NCI-H128 (cell line): ENCODE measurements around the gene CD151.

ENCODE experiments used
- DNase-seq: peaks from one replicate; lab custom pipeline; 2025; ENCODE audit not compliant: unreplicated experiment; lab: John Stamatoyannopoulos, UW

CD151 gene

GRCh38 chr11:796565-797295 is 36.0 kb upstream of the CD151 start:
- DNase-seq: no peak

DNA sequence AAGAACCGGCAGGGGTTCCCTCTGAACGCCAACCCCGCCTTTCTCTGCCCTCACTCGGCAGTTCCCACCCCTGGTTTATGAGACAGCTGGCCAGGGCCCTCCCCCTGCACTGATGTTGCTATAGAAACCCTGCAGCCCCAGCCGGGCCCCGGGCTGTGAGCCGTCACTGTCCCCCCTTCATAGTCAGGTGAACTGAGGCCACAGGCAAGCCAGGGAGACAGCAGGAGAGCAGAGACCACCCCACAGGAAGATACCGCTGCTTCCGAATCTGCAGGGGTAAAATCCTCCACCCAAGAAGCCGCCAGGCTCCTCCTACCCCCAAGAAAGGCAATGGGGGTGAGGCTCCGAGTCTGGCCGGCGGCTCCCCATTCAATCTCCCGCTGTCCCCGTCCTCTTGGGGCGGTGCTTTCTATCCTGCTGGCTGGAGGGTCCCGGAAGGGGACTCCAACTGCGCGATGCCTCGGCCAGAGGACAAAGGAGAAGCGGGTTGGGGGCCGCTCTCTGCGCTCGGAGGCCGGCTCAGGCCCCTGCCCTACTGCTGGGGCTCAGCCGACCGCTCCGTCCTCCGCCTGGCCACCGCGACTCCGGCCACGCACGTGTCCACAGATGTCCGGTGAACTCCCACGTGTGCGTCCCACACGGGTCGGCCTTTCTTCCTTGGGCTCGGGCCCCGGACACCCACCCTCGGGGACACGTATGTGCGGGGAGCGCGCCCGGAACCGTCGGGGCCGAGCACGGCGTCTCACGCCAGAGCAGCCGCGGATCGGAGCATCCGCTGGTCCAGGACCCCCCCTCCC is 35.3 kb upstream of the CD151 start:
- DNase-seq: peak; percentile 63

DNA sequence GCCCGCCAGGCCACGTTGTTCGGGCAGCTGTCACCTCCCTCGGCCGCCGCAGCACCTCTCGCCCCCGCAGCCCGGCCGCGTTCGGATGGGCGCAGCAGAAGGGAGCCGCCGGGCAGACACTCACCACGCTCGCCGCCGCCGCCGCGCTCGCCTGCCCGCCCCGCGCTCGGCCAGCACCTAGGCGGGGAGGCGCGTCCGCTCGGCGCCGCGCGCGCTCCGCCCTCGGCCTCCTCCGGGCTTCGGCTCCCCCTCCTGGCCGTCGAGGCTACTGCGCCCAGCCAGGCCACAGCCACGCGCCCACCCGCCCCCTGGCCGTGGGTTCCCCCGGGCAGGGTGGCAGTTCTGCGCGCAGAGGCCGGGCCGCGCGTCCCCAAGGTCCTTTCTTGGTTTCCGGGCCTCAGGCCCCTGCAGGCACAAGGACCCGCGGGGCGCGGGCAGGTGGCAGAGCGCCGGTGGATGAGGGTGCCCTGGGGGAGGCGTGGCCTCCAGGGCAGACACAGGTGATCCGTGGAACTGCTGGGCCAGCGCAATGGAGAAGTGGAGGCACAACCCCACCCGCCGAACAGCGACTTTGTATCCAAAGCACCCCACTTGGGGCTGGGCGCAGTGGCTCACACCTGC is 34.5 kb upstream of the CD151 start, which contains the start of gene SLC25A22:
TSS of gene SLC25A22 (minus strand) at position 189 of the 621 bp plus-strand sequence. CDS start 3,275 bp downstream, outside the sequence.
- DNase-seq: peak; percentile 66

GRCh38 chr11:799641-800316 is 33.0 kb upstream of the CD151 start:
- DNase-seq: no peak

DNA sequence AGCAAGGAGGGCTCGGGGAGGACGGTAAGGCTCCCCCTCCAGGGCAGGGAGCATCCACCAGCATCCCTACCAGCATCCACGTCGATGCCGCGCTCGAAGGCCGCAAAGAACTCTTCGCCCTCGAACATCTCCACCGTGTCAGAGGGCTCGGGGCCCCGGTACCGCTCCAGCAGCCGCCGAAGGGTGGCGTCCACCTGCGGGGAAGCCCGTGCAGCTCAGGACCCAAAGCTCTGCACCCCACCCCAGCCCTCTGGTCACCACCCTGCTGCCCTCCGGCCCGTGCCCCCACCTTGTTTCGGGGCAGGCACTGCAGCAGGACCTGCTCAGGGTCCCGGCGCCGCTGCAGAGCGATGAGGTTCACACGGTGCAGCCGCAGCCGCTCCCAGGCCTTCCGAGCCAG is 32.3 kb upstream of the CD151 start:
- no peak for DNase-seq

DNA sequence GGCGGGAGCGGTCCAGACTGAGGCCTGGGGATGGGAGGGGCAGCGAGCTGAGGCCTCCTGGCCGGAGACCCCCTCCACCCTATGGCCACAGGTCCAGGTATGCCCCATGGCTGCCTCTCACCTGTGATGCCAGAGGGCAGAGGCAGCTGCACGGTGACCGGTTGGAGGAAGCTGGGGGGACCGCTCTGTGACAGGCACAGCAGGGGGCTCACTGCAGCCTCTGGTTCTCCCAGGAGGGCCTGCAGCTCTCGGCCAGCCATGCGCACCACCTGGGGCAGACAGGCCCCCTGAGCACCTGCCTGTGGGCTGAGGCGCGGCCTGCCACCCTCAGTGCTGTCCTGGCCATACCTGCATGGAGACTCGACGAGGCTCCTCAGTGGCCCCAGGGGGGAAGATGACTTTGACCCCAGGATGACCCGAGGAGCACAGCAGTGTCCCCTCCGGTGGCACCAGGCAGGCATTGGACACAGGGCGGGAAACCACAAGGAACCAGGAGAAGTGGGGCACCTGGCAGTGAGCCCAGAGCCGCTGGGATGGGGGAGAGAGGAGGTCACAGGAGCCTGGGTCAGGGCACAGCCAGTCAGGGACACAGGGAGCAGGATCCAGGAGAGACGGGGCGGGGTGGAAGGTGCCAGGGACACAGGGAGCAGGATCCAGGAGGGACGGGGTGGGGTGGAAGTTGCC is 31.5 kb upstream of the CD151 start:
- no peak for DNase-seq

GRCh38 chr11:802018-802617 is 30.6 kb upstream of the CD151 start:
- no peak for DNase-seq

DNA sequence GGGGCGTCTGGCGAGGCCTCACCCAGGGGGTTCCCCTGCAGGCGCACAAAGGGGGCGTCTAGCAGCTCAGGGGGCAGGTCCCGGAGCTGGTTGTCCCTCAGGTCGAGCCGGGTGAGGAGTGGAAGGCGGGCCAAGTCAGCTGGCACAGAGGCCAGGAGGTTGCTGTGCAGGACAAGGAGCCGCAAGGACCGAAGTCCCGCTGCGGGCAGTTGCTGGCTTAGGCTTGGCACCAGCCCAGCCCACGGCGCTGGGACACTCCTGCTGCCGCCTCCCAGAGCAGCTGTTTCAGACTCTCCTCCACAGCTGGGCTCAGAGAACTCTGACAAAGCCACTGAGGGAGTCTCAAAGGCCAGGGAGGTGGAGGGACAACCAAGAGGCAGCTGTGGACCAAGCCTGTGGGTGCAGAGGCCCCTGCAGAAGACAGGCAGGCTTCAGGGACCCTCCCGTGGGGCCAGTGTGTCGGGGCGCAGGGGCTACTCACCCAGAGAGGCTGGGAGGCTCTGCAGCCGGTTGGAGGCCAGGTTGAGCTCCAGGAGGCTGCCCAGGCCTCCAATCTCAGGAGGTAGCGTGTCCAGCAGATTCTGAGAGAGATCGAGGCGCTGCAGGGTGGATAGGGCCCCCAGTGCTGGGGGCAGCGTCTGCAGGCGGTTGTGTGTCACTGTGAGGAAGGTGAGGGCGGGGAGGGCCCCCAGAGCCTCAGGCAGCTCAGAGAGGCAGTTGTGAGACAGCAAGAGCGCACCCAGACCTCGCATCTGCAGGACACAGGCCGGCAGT is 29.9 kb upstream of the CD151 start:
- DNase-seq: no peak

DNA sequence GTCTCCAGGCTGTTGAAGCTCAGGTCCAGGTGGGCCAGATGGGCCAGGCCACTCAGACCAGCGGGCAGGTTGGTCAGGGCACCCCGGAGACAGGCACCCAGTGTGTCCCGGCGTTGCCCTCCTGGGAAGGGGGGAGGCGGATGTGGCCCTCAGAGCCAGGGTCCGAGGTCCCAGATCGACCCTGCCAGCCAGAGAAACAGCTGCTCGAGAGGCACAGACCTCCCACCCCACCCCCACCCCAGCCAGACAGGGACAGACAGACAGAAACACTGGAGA is 29.3 kb upstream of the CD151 start:
- DNase-seq: no peak

- DNase-seq: peak; percentile 51
These were observed 28.8 kb upstream of the CD151 start for GRCh38 chr11:803770-804598.

DNA sequence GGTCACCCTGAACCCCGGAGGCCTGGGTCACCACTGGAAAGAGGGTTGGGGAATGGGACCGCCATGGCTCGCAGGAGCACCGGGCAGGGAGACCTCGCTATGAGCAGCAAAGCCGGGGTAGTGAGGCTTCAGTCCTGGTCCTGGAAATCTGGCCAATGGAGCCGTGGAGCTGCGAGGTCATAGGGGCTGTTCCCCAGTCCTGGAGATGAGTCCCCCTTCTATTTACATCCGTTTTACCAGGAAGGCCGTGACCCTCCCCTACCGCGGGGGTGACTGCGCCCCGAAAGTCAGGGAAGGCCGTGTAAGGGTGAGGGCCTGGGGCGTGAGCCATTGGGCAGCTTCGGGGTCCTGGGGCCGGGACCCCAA is 28.2 kb upstream of the CD151 start:
- no peak for DNase-seq

DNA sequence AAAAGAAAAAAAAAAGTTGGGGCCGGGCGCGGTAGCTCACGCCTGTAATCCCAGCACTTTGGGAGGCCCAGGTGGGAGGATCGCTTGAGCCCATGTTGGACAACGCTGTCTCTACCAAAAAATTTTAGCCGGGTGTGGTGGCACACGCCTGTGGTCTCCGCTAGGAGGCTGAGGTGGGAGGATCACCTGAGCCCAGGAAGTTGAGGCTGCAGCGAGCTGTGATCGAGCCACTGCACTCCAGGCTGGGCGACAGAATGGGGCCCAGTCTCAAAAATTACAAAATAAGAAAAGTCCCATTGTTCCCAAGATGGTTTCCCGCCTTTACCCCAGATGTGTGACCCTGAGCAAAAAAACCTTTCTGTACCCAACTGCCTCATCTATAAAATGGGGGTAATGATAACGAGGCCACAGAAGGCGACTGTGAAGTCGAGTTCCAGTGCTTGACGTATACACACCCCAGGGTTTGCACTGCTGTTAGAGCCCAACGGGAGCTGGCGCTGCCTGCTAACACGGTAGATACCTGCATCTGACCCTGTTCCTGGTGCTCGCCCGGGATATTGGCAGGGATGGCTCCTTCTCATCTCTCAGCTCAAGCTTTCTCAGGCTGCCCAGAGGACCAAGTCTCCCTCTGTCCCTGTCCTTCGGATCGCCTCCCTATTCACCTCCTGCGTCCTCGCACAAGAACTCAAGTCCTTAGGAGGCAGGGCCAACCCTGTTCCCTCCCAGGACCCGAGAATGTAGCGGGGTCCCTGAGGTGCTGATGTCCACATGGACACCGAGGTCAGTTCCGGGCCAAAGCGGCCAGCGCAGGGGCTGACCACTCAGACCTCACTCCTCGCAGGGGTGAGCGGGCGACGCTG is 24.1 kb upstream of the CD151 start:
- DNase-seq: no peak

DNA sequence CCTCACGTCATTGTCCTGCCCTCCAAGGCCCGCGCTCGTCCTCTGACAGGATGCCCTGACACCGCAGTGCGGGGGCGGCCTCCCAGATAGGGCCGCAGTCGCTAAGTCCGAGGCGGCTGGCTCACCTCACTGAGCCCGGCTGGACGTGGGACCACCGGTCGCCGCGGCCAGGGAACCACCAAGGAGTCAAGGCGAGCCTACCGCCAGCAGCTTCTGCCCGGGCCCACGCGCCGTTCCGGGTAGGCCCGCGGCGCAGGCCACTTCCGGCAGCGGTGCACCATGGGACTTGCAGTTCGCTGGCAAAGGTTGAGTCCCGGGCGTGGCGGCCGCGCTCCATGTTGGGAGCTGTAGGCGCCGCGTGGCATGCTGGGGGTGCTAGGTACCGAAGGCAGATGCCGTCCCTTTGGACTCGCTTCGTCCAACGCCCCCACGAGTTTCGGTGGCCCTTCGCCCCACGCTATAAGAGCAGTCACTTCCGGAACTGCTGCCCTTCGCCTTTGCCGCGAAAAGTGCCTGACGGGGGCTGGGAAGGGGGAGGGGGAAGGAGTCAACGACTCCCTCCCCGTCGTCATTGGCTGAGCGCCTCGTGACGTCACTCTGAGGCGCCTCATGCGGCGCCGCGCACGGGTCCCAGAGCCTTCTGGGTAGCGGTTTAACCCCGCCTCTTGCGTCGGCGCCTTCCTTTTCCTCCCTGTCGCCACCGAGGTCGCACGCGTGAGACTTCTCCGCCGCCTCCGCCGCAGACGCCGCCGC is 23.3 kb upstream of the CD151 start, which contains the start of gene RPLP2:
TSS of gene RPLP2 (plus strand) at position 681 of the 753 bp plus-strand sequence. CDS start 268 bp downstream, outside the sequence.
- peak; percentile 94 for DNase-seq

- no peak for DNase-seq
These were observed 22.6 kb upstream of the CD151 start for GRCh38 chr11:810040-810567.

DNA sequence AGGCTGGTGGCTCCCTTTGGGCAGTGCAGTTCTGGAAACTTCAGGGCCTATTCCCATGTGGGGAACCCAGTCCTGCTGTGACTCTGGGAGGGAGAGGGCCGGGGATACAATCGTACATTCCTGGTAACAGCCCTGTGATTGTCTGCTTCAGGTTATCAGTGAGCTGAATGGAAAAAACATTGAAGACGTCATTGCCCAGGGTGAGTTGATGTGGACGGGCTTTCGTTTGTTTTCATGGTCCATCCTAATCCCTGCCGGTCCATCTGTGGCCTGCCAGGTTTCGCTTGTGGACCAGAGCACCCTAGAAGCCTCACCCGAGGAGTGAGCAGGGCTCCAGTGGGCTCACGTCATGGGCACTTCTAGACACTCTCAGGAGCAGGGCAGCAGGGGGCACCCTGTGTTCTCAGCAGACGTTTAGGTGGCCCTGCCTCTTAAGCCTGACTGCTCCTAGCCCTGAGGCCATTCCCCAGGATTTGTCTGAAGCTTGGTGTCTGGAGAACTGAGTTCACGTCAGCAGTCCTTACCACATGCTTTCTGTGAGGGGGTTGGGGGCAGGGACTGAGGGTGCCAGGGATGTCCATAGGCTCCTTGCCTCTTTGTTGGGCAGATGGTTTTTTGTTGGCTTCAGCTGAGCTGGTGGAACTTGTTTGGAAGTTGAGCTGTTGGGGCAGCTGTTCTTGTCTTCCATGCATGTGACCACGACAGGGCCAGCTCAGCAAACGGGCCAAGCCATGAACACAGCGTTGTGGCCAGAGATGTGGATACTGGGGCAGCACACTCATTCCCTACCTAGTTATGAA is 21.1 kb upstream of the CD151 start:
- DNase-seq: no peak

- DNase-seq: no peak
These were observed 20.4 kb upstream of the CD151 start for GRCh38 chr11:812390-812789.
